GM19467 (cell line): ENCODE results near the gene IGFL4.

Experiments used
- ATAC-seq: cut with Tn5 transposase; IDR thresholded peaks from one replicate; pipeline ENCODE4 v1.9.1; 2021; ENCODE audit warnings: mild to moderate bottlenecking, moderate library complexity; ENCODE audit not compliant: unreplicated experiment

IGFL4 gene

DNA sequence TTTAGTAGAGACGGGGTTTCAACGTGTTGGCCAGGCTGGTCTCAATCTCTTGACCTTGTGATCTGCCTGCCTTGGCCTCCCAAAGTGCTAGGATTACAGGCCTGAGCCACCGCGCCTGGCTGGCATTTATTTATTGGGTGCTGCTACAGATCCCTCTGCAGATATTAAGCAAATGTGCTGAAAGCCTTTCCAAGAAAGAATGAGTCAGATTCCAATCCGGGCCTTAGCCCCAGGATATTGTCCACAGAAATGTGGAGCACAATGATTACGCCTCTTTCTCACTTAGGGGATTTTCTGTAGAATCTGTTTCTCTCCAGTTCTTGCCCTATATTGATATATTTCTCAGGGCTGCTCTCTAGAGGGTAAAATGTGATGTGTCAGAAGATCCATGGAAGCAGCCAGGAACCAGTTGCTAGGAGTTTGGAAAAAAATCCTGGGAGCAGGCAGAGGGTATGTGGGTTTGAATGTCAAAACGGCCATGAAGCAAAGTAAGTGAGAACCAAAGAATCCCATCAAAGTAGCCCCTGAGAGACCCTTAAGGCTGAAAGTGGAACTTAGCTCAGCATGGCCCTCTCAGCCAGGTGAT is 24.8 kb upstream of the IGFL4 start:
- ATAC-seq: no peak

DNA sequence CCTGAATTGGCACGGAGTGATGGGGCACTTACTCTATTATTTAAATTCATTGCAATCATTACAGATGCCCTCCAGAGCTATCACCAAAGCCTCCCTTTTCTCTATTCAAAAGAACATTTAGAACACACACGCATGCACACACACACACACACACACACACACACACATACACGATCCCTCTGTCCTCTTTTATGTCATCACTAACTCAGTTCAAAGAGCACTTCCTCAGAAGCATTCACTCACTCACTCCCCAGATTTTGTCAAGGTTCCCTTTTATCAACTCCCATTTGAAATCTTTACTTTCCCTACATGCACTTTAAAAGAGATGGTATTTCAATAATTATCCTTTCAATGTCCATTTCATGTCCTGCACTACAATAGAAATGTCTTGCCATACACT is 22.4 kb upstream of the IGFL4 start:
- no peak for ATAC-seq

DNA sequence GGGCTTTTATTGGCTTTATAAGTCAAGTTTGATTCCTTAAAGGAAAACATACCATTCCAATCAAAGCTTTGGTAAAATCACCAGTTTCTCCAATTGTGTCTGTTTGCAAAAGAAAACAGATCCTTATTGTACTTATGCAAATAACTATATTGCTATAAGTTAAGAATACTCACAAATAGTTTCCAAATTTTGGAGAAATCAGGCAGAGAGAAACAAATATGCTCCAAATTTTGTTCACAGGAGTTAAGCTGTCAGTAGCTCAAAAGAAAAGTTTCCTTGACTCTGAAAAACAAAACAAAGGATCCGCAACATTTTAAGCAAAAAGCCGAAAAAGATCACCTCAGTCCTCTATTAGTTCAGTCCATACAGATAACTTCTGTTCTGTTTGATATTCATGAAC is 19.2 kb upstream of the IGFL4 start:
- ATAC-seq: no peak

DNA sequence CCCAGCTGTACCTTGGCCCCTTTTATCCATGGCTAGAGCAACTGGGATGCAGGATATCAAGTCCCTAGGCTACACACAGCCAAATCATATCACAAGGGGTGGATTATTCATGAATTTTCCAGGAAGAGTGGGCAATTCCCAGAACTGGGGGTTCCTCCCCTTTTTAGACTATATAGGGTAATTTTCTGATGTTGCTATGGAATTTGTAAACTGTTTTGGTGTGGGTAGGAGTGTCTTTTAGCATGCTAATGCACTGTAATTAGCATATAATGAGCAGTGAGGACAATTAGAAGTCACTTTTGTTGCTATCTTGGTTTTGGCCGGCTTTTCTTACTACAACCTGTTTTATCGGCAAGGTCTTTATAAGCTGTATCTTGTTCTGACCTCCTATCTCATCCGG is 18.0 kb upstream of the IGFL4 start:
- ATAC-seq: no peak

DNA sequence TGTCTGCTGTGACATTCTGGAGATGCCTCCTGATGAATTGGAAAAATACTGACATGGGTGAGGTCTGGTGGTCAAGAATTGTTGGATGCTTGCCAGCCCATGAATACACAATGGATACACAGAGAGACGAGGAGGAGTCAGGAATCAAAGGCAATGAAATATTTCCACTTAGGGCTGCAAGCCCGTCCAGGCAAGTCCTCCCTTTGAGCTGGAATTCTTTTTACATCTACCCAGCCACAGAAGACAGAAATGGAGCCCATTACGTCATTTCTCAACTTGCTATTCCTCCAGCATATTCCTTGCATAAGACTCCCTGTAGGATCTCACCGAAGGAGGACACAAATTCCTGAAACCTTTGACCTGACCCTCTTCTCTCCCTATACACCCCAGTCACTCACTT is 15.7 kb upstream of the IGFL4 start:
- ATAC-seq: no peak

DNA sequence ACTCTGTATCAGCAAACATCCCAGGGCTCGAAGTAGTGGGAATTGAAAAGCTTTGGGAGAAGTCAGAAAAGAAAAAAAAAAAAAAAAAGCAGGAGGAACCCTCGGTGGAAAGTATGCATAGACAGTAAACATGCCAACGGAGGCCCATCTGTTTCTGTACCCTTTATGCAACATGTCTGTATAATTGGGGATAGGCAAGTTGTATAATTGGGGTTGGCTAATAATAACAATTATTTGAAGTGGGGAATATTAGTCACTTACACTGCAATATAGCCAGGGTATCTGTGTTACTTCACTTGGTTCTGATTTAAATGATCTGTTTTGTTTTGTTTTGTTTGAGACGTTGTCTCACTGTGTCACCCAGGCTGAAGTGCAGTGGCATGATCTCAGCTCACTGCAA is 12.1 kb upstream of the IGFL4 start:
- ATAC-seq: no peak

DNA sequence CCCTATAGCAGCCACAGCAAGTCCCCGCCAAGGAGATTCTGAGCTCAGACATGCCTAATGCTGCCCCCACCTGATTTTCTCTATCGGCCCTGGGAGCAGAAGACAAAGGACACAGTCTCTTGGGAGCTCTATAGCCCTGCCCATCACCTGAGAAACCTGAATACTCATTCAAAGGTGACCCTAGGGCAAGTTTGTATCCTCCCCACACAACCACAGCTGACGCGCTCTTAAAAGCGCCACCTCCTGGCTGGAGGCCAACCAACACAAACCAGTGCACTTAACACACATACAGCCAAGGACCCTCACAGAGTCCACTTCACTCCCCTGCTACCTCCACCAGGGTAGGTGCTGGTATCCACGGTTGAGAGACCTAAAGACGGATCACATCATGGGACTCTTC is 8.8 kb upstream of the IGFL4 start:
- no peak for ATAC-seq

DNA sequence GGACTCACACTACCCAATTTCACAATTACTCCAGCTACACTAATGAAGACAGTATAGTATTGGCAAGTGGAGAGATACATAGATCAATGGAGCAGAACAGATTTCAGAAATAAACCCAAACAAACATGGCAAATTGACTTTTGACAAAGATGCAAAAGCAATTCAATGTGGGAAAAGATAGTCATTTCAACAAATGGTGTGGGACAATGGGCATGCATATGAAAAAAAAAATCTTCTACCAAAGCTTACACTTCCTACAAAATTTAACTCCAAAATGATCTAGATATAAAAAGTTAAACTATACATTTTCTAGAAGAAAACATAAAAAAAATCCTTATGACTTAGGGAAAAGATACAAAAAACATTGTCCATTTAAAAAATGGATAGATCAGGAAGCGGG is 2.7 kb upstream of the IGFL4 start:
- ATAC-seq: no peak

DNA sequence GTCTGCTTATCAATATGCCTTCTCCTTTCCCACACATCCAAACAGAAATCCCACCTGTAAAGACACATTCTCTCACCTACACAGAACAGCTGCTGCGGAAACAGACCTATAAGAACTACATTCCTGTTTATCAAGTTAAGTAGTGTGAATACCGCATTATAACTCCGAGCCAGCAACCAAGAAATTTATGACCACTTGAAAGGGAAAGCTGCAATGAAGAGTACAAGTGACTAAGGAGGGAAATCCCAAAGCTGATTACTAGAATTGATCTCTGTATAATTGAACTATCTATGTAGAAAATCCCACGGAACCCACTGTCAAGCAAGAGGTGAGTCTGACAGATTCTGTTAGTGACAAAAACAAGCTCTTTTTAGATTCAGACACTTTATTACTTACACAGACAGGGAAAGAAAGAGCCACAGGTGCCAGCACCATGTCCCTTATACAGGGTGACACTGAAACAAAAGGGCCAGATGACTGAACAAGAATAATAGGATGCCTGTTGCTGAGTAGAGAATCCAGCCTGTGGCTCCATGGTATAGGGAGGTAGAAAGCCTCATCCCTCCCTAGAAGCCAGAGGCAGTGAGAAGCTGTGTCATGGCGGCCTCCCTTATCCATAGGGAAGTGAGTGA is 1.6 kb upstream of the IGFL4 start:
- no peak for ATAC-seq

DNA sequence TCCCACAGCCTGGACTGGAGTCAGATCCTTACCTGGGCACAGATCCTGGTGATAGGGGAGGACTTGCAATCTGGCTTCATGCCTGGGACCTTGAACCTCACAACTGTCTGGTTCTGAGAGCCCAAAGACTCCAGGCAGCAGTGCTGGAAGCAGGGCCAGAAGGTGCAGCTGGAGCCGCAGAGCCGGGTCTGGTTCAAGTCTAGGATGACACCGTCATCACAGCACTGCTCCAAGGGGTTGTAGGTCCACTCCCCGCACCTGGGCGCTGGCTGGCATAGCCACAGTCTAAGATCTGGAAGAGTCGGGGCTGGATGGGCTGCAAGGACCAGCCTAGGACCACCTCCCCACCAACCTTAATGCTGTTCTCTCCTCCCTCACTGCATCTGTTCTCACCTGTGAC is 677 bp downstream of the IGFL4 start:
- ATAC-seq: no peak

DNA sequence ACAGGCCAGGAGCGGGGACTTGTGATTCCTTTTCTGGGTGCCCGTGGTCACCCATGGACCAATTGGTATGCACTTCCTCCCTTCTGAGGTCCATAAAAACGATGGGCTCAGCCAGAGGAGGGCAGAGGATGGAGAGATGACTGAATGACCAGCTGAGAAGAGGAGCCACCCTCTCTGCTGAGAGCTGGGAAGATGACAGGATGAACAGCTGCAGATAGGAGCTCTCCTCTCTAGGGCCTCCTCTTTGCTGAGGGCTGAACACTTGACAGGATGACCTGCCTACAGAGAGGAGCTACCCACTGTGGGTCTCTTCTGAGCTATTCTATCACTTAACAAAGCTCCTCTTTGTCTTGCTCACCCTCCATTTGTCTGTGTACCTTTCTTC is 4.1 kb downstream of the IGFL4 start:
- ATAC-seq: no peak

DNA sequence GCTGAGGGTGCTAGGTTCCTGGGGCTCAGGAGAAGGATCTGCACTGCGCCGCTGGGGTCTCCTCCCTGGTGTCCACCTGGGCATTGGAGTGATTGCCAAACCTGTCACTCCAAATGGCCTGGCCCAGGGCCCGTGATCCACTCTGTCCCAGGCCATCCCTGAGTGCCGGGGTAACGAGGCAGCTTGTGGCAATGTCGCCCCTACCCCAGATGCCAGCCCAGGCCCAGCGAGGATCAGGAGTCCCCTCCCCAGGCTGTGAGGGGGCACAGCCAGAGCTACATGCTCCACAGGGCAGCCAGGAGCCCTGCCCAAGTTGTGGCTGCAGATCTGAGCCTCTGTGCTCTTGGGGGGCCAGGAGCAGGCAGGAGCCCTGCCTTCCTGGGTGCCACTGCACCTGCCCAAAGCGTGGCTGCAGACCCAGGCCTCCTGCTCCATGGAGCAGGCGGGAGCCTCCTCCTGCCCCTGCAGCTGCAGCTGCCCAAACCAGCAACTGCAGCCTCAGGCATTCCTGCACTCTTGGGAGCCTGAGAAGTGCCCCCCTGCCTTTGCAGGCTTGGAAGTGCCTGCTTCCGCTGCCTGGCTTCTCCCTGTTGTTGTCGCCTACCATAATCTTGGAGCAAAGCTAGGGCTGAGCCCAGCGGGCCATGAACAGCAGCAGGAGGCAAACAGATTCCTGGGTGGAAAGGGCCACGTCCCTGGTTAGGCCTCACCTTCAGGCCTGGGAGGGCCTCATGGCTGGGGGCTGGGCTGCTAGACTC is 4.6 kb downstream of the IGFL4 start:
- ATAC-seq: no peak

DNA sequence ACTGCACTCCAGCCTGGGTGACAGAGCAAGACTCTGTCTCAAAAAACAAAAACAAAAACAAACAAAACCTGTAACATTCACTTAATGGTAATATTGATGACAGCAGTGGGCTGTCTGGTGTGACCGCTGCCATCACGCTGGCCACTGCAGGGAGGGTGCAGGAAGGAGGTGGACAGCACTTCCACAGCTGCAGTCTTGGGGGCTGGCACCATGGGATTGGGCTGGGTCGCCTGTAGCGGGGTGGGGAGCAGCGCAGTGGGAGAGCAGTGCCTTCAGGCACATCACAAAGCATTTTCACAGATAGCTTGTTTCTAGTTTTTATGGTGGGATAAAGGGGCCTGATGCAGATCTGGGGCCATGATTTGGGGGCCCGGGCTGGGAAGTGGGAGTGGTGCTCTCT is 5.3 kb downstream of the IGFL4 start:
- ATAC-seq: no peak

DNA sequence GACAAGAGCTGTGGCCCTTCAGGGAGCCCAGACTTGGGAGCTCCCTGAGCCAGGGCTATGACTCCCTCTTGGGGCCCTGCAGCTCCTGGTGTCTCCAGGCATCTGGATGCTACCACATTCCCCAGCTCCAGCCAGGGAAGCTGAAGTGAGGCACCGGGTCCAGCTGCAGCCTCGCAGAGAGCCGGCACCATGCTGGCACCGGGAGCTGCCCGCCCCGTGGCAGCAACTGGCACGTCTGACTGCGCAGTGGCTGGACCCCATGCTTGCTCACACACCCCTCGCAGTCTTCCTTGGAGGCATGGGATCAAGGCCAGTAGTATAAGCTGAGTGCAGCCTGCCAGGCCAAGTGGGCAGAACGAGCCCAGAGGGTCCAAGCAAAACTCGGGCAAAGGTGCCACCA is 7.4 kb downstream of the IGFL4 start:
- ATAC-seq: no peak

DNA sequence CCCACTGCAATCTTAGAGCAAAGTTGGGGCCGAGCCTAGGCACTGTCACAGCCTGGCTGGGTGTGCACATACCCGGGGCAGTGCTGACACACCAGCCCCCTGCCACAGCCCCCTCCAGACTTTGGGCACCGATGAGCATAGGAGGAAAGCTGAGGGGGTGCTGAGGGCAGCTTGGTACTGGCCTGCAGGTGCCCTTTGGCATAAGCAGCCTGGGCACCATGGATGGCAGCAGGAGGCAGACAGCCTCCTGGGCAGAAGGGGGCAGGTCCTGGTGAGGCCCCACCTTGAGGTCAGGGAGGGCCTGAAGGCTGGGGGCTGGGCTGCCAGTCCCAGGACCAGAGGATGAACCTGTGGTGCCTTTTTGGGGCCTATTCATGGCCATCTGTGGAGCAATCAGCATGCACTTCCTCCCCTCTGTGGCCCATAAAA is 8.2 kb downstream of the IGFL4 start:
- no peak for ATAC-seq

DNA sequence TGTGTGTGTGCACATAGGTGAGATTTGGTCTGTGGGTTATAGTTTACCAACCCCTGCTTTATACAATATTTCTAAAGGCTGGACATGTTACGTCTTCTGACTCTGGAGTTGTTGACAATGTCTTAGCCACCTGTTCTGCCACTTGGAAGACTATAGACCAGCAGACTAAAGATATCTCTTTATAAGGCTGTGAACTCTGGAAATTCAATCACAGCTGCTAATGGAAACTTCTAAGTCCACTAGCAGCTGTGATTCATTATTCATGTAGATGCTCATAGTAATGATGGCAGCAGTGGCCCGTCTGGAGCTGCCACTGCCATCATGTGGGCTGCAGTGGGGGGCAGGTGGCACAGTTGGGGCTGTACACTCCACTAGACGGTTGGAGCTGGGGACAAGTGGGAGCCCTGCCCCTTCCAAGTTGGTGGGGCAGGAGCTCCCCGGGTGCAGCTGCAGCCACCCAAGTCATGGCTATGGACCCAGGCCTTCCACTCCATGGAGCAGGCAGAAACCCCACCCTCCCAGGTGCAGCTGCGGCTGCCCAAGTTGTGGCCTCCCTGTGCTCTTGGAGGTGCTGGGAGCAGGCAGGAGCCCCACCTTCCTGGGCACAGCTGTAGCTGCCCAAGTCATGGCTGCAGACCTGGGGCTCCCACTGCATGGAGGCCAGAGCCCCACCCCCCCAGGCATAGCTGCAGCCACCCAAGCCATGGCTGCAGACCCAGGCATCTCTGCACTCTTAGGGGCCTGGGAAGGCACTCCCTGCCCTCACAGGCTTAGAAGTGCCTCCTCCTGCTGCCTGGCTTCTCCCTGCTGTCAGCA is 8.8 kb downstream of the IGFL4 start:
- ATAC-seq: no peak

DNA sequence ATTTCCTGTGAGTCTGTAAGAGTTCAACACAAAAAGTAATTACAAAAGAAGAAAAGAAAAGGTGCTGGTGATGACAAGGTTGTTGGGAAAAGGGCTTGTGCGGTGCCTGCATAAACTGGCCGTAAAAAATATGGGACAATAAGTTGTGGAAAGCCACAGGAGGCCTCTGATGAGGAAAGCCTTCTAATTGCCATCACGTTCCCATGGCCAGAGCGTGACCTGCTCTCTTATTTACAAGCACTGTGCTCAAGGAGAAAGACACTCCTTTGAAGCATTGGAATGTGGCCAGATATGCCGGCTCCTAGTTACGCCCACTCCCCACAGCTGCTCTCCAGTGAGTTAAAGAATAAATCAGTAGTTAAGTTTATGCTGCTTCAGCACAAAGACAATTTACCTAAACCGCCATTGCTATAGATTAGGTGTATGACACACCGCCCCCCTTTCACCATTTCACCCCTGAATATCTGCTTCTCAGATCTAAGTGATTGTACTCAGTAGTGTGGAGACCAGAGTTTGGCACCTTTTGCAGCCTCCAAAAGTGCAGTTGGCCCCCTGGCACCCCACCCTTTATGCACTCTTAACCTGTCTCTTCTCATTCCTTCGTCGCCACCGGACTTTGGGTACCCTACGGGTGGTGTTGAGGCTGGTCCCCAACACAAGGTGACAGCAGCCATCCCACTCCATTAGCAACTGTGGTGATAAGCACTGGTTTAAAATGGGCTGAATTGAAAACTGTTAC is 9.8 kb downstream of the IGFL4 start:
- no peak for ATAC-seq

DNA sequence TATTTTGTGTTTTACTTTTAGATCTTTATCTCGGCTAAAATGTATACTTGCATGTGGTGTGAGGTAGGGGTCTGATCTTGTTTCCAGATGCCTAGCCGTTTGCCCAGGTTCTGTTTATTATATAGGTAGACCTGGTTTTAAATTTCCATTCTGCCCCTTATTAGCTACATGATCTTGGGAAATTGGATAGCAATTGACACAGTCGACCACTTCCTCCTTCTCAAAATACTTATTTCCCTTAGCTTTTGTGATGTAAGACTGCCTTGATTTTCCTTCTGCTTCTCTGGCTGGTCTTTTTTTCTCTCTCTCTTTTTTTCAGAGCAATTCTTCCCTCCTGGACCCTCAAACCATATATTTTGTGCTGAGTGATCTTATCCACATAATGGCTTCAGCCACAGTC is 15.0 kb downstream of the IGFL4 start:
- no peak for ATAC-seq

DNA sequence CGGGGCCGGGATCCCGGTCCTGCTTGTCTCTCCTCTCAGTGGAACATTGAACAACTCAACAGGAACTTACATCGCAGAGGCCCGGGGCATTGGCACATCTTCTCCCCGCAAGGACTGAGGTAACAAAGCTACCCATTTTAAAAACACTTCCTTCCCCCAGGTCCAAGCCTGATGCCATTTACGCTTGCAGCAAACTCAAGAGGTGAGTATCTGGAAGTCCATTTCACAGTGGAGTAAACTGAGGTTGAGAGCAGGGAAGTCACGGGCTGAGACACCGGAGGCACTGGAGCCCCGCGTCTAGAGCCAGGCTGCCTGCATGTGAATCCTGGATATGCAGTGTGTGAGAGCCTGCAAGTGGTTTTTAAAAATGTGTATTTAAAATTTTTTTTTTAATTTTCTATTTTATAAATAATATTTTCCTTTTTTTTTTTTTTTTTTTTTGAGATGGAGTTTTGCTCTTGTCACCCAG is 17.5 kb downstream of the IGFL4 start:
- no peak for ATAC-seq

DNA sequence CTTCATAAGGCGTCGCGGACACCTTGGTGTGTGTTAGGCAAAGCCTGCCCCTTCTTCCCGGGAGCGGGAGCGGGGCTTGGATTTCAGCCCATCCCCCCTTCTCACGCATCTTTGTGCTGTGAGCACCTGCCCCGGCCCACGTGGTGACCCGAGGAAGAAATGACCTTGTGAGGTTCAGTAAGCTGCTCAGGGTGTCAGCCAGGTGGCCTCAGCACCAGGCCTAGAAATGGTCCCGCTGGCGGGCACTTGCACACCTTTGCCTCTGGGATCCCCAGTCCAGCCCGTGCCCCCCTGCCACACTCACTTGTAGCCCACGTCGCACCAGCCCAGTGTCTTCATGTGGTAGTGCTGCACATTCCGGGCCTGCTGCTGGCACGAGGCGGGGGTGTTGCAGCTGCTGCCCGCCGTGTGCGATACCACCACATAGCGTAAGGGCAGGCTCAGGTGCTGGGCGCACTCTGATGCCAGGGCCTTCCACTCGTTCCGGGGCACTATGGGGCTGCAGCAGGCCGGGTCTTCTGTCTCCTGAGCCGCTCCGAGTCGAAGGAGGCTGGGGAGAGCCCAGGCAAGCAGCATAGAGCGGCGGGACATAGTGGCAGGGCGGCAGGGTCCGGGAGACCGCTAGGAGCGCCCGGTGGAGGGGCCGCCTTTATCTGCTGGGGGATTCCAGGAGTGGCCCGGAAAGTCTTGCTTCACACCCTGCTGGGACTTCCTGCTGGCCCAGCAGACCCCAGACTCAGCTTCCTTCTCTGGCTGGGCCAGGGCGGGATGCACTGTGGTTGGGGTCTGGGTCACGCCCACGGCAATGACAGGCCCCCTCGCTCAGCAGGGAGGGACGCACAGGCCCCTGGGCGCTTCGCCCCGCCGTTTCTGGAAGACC is 18.1 kb downstream of the IGFL4 start, which contains the start of gene PGLYRP1:
Gene PGLYRP1 (minus strand): TSS at position 623 of the 880 bp plus-strand sequence. CDS start 32 bp downstream, at position 591.
- ATAC-seq: no peak
